ENCODE measurements around the gene LONRF2.

The LONRF2 gene

GRCh38 chr2:100299548-100299947 is 22.8 kb downstream of the LONRF2 start:
- DNase-seq = no peak

GRCh38 chr2:100297511-100297910 is 24.8 kb downstream of the LONRF2 start:
- DNase-seq = no peak

- no peak for DNase-seq
Observed at GRCh38 chr2:100294162-100294497, 28.2 kb downstream of the LONRF2 start.

- no peak for DNase-seq
Observed at GRCh38 chr2:100293341-100294161, 28.8 kb downstream of the LONRF2 start.

GRCh38 chr2:100292022-100292580 is 30.2 kb downstream of the LONRF2 start:
- DNase-seq = no peak

GRCh38 chr2:100291152-100291970 is 30.9 kb downstream of the LONRF2 start:
- no peak for DNase-seq

- DNase-seq = no peak
Observed at GRCh38 chr2:100290718-100291151, 31.6 kb downstream of the LONRF2 start.

GRCh38 chr2:100289020-100289419 is 33.3 kb downstream of the LONRF2 start:
- DNase-seq = no peak

GRCh38 chr2:100286318-100286717 is 36.0 kb downstream of the LONRF2 start:
- DNase-seq = no peak

- no peak for DNase-seq
Observed at GRCh38 chr2:100285691-100286090, 36.6 kb downstream of the LONRF2 start.

GRCh38 chr2:100285011-100285410 is 37.3 kb downstream of the LONRF2 start:
- DNase-seq = no peak

- no peak for DNase-seq
Observed at GRCh38 chr2:100283724-100284501, 38.4 kb downstream of the LONRF2 start.

- no peak for DNase-seq
Observed at GRCh38 chr2:100281521-100282438, 40.5 kb downstream of the LONRF2 start.

GRCh38 chr2:100279586-100280534 is 42.4 kb downstream of the LONRF2 start:
- DNase-seq = no peak

GRCh38 chr2:100278986-100279385 is 43.3 kb downstream of the LONRF2 start:
- DNase-seq = no peak

GRCh38 chr2:100278501-100278900 is 43.8 kb downstream of the LONRF2 start:
- DNase-seq = no peak

GRCh38 chr2:100277540-100278207 is 44.6 kb downstream of the LONRF2 start:
- no peak for DNase-seq

GRCh38 chr2:100276716-100277115 is 45.6 kb downstream of the LONRF2 start:
- DNase-seq = no peak

GRCh38 chr2:100275200-100275589 is 47.1 kb downstream of the LONRF2 start:
- DNase-seq = no peak

Measured in effector CD8-positive, alpha-beta T cell (primary cell).